Fibroblast of mammary gland (primary cell): Measurements from ENCODE around the gene LRRC45.

Experiments
- DNase-seq: peaks from one replicate; pipeline ENCODE4 v3.0.0-alpha.2; 2010; ENCODE audit warnings: low read depth
- H3K4me3 ChIP-seq: 2 replicates; pipeline ENCODE4 v1.5.1; 2011; ENCODE audit warnings: low read depth, mild to moderate bottlenecking, low read length, moderate library complexity; ENCODE audit not compliant: control insufficient read depth
- TF ChIP-seq, protein P1 (sequence below): conservative IDR thresholded peaks from 2 replicates; pipeline ENCODE4 v1.5.1; 2011; ENCODE audit warnings: low read depth, low read length, inconsistent platforms; ENCODE audit not compliant: control insufficient read depth, insufficient read depth

LRRC45 gene

DNA sequence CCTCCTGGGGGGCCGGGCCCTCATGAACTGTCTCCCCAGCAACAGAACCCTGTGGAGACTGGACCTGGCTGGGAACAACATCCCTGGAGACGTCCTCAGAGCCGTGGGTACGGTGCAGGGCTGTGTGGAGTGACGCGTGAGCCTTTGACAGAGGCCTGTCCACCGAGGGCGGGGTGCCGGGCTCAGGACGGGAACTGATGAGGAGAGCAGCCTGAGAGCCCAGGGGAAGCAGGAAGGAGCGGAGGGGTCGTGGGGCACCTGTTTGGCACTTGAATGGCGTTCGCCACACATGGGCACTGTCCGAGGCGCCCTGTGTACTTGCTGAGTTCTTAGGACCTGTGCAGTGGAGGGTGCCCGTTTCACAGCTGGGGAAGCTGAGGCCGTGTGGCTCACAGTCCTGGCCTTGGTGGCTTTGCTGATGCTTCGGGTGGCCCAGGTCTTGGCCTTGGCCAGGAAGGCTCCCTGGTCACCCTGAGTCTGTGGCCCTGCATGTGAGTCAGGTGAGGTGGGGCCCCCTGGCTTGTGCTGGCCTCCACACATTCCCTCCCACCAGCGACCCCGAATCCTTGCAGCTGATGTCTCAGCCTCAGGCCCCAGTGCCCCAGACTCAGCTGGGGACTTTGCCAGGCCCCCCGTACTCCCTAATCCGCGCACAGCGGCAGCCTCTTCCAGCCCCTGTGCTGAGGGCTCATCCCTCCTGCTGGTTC is 2.4 kb downstream of the LRRC45 start:
- TF ChIP-seq, protein P1, sequence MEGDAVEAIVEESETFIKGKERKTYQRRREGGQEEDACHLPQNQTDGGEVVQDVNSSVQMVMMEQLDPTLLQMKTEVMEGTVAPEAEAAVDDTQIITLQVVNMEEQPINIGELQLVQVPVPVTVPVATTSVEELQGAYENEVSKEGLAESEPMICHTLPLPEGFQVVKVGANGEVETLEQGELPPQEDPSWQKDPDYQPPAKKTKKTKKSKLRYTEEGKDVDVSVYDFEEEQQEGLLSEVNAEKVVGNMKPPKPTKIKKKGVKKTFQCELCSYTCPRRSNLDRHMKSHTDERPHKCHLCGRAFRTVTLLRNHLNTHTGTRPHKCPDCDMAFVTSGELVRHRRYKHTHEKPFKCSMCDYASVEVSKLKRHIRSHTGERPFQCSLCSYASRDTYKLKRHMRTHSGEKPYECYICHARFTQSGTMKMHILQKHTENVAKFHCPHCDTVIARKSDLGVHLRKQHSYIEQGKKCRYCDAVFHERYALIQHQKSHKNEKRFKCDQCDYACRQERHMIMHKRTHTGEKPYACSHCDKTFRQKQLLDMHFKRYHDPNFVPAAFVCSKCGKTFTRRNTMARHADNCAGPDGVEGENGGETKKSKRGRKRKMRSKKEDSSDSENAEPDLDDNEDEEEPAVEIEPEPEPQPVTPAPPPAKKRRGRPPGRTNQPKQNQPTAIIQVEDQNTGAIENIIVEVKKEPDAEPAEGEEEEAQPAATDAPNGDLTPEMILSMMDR = no peak
- H3K4me3 ChIP-seq = no peak overlapping the region
- DNase-seq = no peak

DNA sequence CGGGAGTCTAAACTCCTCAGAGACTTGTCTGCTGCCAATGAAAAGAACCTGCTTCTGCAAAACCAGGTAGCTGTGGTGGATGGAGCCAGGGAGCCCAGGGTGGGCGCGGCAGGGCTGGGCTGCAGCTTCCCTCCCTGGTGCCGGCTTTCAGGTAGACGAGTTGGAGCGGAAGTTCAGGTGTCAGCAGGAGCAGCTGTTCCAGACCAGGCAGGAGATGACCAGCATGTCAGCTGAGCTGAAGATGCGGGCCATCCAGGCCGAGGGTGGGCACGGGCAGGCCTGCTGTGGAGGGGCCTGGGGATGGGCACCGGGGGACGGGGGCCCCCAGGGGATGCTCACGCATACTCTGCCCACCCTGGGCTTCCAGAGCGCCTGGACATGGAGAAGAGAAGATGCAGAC is 5.1 kb downstream of the LRRC45 start:
- TF ChIP-seq, protein P1 = no peak
- H3K4me3 ChIP-seq = no peak overlapping the region
- DNase-seq = no peak

DNA sequence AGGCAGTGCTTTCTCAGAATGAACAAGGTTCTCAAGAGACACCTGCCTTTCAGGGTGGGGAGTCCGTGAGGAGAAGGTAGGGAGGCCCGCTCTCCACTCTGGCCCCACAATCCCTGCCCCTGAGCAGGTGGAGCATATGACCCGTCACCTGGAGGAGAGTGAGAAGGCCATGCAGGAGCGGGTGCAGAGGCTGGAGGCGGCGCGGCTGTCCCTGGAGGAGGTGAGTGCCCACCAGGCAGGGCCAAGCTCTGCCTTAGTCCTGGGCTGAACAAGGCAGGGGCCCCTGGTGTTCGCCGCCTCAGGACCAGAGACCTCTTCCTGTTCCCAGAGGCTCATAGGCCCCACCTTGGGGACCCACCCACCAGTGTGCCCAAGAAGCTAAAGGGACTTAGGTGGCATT is 5.9 kb downstream of the LRRC45 start:
- no peak for DNase-seq
- TF ChIP-seq, protein P1 = no peak
- no peak overlapping the region for H3K4me3 ChIP-seq

DNA sequence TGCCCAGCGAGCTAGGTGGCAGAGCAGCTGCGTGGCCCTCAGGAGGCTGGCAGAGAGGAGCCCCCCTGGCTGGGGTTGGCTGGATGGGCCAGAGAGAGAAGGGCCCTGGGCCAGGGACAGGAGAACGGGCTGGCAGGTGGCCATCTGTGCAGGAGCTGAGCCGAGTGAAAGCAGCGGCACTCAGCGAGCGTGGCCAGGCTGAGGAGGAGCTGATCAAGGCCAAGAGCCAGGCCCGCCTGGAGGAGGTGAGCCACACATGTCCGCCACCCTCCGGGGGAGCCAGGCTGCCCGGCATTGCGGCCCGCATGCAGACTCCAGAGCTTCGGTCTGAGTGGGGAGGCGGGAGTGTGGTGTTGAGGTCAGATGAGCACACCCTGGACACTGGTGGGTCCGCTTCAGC is 6.3 kb downstream of the LRRC45 start:
- no peak overlapping the region for H3K4me3 ChIP-seq
- TF ChIP-seq, protein P1 = no peak
- DNase-seq = no peak

DNA sequence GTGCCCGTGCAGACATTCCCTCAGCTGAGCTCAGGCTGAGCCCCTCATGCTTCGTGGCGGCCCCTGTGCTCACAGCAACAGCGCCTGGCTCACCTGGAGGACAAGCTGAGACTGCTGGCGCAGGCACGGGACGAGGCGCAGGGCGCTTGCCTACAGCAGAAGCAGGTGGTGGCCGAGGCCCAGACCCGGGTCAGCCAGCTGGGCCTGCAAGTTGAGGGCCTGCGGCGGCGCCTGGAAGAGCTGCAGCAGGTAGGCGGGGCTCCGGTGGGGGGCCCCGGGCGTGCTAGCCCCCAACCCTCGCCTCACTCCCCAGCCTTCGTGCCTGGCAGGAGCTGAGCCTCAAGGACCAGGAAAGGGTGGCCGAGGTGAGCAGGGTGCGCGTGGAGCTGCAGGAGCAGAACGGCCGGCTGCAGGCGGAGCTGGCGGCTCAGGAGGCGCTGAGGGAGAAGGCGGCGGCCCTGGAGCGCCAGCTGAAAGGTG is 6.9 kb downstream of the LRRC45 start:
- H3K4me3 ChIP-seq = no peak overlapping the region
- no peak for DNase-seq
- TF ChIP-seq, protein P1 = no peak

DNA sequence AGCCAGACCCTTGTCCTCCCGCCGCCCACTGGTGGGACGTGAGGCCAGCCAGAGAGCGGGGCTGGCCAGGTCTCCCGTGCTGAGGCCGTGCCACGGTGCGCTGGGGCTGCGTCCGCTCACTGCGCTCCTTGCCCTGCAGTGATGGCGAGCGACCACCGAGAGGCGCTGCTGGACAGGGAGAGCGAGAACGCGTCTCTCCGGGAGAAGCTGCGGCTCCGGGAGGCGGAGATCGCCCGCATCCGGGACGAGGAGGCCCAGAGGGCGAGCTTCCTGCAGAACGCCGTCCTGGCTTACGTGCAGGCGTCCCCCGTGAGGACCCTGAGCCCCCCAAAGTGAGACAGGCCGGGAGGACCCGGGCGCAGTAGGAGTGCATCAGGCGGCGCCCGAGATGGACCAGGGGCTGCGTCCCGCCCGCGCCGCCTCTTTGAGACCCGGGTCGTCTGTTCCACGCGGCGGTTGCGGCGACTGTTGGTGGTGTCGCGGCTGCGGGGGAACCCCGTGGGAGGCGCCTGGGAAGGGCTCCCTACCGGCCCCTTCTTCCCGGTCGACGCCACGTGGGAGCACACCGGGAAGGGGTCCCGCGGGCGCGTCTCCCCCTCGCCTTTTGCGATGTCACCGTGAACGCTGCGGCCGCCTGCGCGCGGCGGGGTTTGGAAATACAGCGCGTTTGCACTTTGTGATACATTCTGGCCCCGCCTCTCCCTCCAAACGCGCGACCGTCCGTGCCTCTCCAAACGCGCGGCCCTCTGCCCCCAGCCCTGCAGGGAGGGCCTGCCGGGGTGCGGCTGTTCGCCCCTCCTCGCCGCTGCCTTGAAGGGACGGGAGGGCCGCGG is 7.6 kb downstream of the LRRC45 start:
- TF ChIP-seq, protein P1 = peak; percentile 64
- peak overlapping the region; percentile 41 for H3K4me3 ChIP-seq
- peak; percentile 85 for DNase-seq
